Stomach (tissue), 9 donors: ENCODE measurements around the gene CSMD2. TPM values are rescaled to one million over a fixed set of nuclear protein-coding genes. Genes with fewer than 3 reads are reported as not detected.

ENCODE experiments used
- DNase-seq, 2 donors: peaks; one replicate each; pipeline versions ENCODE4 v3.0.0 to v3.0.0-alpha.2; 2013 to 2019
- H3K27ac ChIP-seq, 5 donors: fragments of 200-600 bp in 4 of 5; sonication (generic) in 4 of 5; one replicate each; pipeline ENCODE4 v1.5.1; 2013 to 2019; ENCODE audit warnings: mild to moderate bottlenecking in 1 of 5, moderate library complexity in 1 of 5
- H3K27me3 ChIP-seq, 3 donors: fragments of 200-600 bp; sonication (generic); one replicate each; pipeline ENCODE4 v1.5.1; 2017 to 2019; ENCODE audit warnings: mixed run types in 1 of 3
- H3K36me3 ChIP-seq, 4 donors: fragments of 200-600 bp; sonication (generic); 1 replicate in 3 of 4; 2 replicates in 1 of 4; pipeline ENCODE4 v1.5.1; 2016 to 2019
- H3K4me1 ChIP-seq, 4 donors: fragments of 200-600 bp; sonication (generic); one replicate each; pipeline ENCODE4 v1.5.1; 2016 to 2019
- H3K4me3 ChIP-seq, 4 donors: fragments of 200-600 bp; sonication (generic) in 3 of 4; one replicate each; pipeline ENCODE4 v1.5.1; 2016 to 2019; ENCODE audit warnings: mild to moderate bottlenecking in 1 of 4
- H3K9me3 ChIP-seq, 4 donors: fragments of 200-600 bp; sonication (generic); one replicate each; pipeline ENCODE4 v1.5.1; 2016 to 2019
- CTCF ChIP-seq, 7 experiments: fragments of 450-650 bp in 4 of 7; fragments of 200-600 bp in 3 of 7; sonication (generic) in 3 of 7; IDR thresholded peaks; one replicate each; pipeline ENCODE4 v1.5.1; 2016 to 2019; ENCODE audit warnings: antibody characterized with exemption in 7 of 7, control low read depth in 2 of 7, mild to moderate bottlenecking in 1 of 7
- EP300 ChIP-seq: sonication (generic); formaldehyde crosslinking; IDR thresholded peaks from one replicate; pipeline ENCODE4 v1.6.1; 2017; ENCODE audit warnings: antibody characterized with exemption
- POLR2A ChIP-seq, 4 donors: fragments of 450-650 bp; IDR thresholded peaks; one replicate each; pipeline ENCODE4 v1.6.1; 2016; ENCODE audit warnings: antibody characterized with exemption in 4 of 4, control low read depth in 2 of 4, mild to moderate bottlenecking in 1 of 4, moderate library complexity in 1 of 4
- POLR2AphosphoS5 ChIP-seq, 3 donors: sonication (generic); formaldehyde crosslinking; IDR thresholded peaks; one replicate each; pipeline ENCODE4 v1.6.1; 2016; ENCODE audit warnings: antibody characterized with exemption in 3 of 3
- WGBS, 5 donors: extraction: QIAGEN DNeasy Blood & Tissue Kit in 3 of 5; methylation state at CpG; one replicate each; pipeline versions ENCODE4 v1.1.5 to v1.1.7; 2013 to 2018; 5-methylcytosine and 5-hydroxymethylcytosine counted together
- intact Hi-C: fragments of 100-400 bp; cut with DNase I; formaldehyde crosslinking; loops from one replicate; pipeline ENCODE4 v1.15.1; 2023; ENCODE audit warnings: low total_unique reads
- polyA plus RNA-seq, 3 donors: library from polyadenylated mRNA; stranded (reverse); fragments of 200-250 nt; gene quantifications; one replicate each; pipeline ENCODE4 v1.2.3, GENCODE V29; 2013
- small RNA-seq, 4 donors: library from RNA; depleted of rRNA; stranded (forward); fragments of <200 nt; gene quantifications; one replicate each; pipeline ENCODE3, GENCODE V24; 2016
- total RNA-seq, 5 donors: library from RNA; depleted of rRNA; stranded (reverse); fragments of >200 nt; gene quantifications; one replicate each; pipeline versions ENCODE4 v1.1.0 to v1.2.3, GENCODE V29; 2014 to 2016
- donor health status: healthy with polysubstance abuse.
- donor health status: Bipolar disorder and iron deficiency.
- donor health status: healthy.

CSMD2 gene
- total and polyA plus RNA-seq, 8 donors = 0.10 to 3.5 (median 0.37) TPM; not detected in 1

- peaks cover 0 to 27% (median 15%) of the 10 kb centered on the region in 4 donors for H3K4me1 ChIP-seq
- no peaks in the 10 kb centered on the region for H3K9me3 ChIP-seq
- no peaks in the 10 kb centered on the region for H3K36me3 ChIP-seq
- no peak for TF ChIP-seq POLR2A (IDR thresholded peaks at IDR 0.05)
- TF ChIP-seq EP300 = no peak
- TF ChIP-seq POLR2AphosphoS5 (IDR thresholded peaks at IDR 0.05) = no peak
- no peak for TF ChIP-seq CTCF (IDR thresholded peaks at IDR 0.05)
- no peak overlapping the region for H3K27ac ChIP-seq
- no peaks in the 10 kb centered on the region for H3K27me3 ChIP-seq
- H3K4me3 ChIP-seq = no peak overlapping the region
- WGBS, 5 donors = 85 to 92% (median 87%) methylated on average over 2 of the region's 2 CpGs
- intact Hi-C loops = loop anchor here (10.0 kb wide), 2 partner anchors 101 to 171 kb away; no protein-coding TSS in a partner anchor
- no peak for DNase-seq
Observed at GRCh38 chr1:33465316-33465715, 699.7 kb downstream of the CSMD2 start.

- H3K27ac ChIP-seq = no peak overlapping the region
- H3K4me1 ChIP-seq = peaks cover 0 to 29% (median 16%) of the 10 kb centered on the region in 4 donors
- intact Hi-C loops = loop anchor here (10.0 kb wide), 2 partner anchors 100 to 170 kb away; no protein-coding TSS in a partner anchor
- 88 to 96% (median 92%) methylated on average over 3 of the region's 3 CpGs for WGBS, 5 donors
- no peak for DNase-seq
- TF ChIP-seq CTCF (IDR thresholded peaks at IDR 0.05) = no peak
- TF ChIP-seq POLR2A (IDR thresholded peaks at IDR 0.05) = no peak
- TF ChIP-seq POLR2AphosphoS5 (IDR thresholded peaks at IDR 0.05) = no peak
- TF ChIP-seq EP300 = no peak
- H3K36me3 ChIP-seq = no peaks in the 10 kb centered on the region
- H3K27me3 ChIP-seq = no peaks in the 10 kb centered on the region
- H3K9me3 ChIP-seq = no peaks in the 10 kb centered on the region
- H3K4me3 ChIP-seq = no peak overlapping the region
Observed at GRCh38 chr1:33464552-33464951, 700.5 kb downstream of the CSMD2 start.

Small RNAs within 50 kb of the gene (small RNA-seq; reads per million reads assigned to genes)
- gene RNA5SP42 = 0 to 0.07 (median 0) reads per million in 4 donors

Other genes starting within 250 kb of the CSMD2 start
- not detected for gene C1orf94, start 11.7 kb upstream of the CSMD2 start, total RNA-seq
- gene C1orf94, start 11.7 kb upstream of the CSMD2 start, polyA plus RNA-seq = not detected